GM12801 (cell line): ENCODE data around the gene WDR73.

Source experiments
- CTCF ChIP-seq: IDR thresholded peaks from one replicate; pipeline ENCODE4 v1.5.1; 2011; ENCODE audit warnings: control low read depth; ENCODE audit not compliant: insufficient read length; ENCODE audit errors: extremely low read depth

The WDR73 gene

GRCh38 chr15:84599906-84600305 is 54.2 kb downstream of the WDR73 start:
- no peak for TF ChIP-seq CTCF

- TF ChIP-seq CTCF, result no peak
Measured at GRCh38 chr15:84598993-84599392, 55.1 kb downstream of the WDR73 start.

- no peak for TF ChIP-seq CTCF
Measured at GRCh38 chr15:84598250-84598649, 55.8 kb downstream of the WDR73 start.

- TF ChIP-seq CTCF, result no peak
Measured at GRCh38 chr15:84597296-84597695, 56.8 kb downstream of the WDR73 start.

- no peak for TF ChIP-seq CTCF
Measured at GRCh38 chr15:84595660-84596059, 58.4 kb downstream of the WDR73 start.

- no peak for TF ChIP-seq CTCF
Measured at GRCh38 chr15:84594617-84595290, 59.3 kb downstream of the WDR73 start.

- TF ChIP-seq CTCF, result no peak
Measured at GRCh38 chr15:84591815-84592214, 62.3 kb downstream of the WDR73 start.
